ENCODE data around the gene ITGAX.

The ITGAX gene

GRCh38 chr16:31388535-31388934 lies 33.6 kb downstream of the ITGAX start:
- TF ChIP-seq Cebpa-rat (IDR thresholded peaks at IDR 0.05): no peak
- Histone ChIP-seq H3K4me1 (peaks cover 11% of the 10 kb centered on the region), H3K27ac (no peak overlapping the region), H4K20me1 (no peaks in the 10 kb centered on the region), H3K27me3 (no peaks in the 10 kb centered on the region), H3K4me3 (no peak overlapping the region), H3K36me3 (no peaks in the 10 kb centered on the region), H3K4me2 (no peak overlapping the region), H3K9me3 (no peaks in the 10 kb centered on the region), H3K9ac (no peak overlapping the region)

- no peaks in the 10 kb centered on the region for H3K9me3 ChIP-seq
- no peak overlapping the region for H3K4me2 ChIP-seq
- no peaks in the 10 kb centered on the region for H3K36me3 ChIP-seq
- TF ChIP-seq Cebpa-rat (IDR thresholded peaks at IDR 0.05): no peak
- peaks cover 25% of the 10 kb centered on the region for H3K4me1 ChIP-seq
- no peaks in the 10 kb centered on the region for H3K27me3 ChIP-seq
- H3K9ac ChIP-seq: no peak overlapping the region
- H3K27ac ChIP-seq: no peak overlapping the region
- H4K20me1 ChIP-seq: no peaks in the 10 kb centered on the region
- no peak overlapping the region for H3K4me3 ChIP-seq
These were observed 35.6 kb downstream of the ITGAX start for GRCh38 chr16:31390504-31391041.

- peak within 1 kb of the TSS; percentile 27; the same call in 1 of the 2 replicates for H3K9ac ChIP-seq
These were observed 38.1 kb downstream of the ITGAX start, which contains the start of gene ITGAD for GRCh38 chr16:31393056-31393455. ITGAD (plus strand) TSS chr16:31393335; CDS start chr16:31393361, 26 bp downstream.

GRCh38 chr16:31395647-31396046 lies 40.7 kb downstream of the ITGAX start:
- H3K27ac ChIP-seq: no peak overlapping the region
- no peak overlapping the region for H3K9ac ChIP-seq
- H3K4me3 ChIP-seq: no peak overlapping the region
- H3K36me3 ChIP-seq: no peaks in the 10 kb centered on the region
- H4K20me1 ChIP-seq: no peaks in the 10 kb centered on the region
- H3K4me1 ChIP-seq: peaks cover 64% of the 10 kb centered on the region
- H3K9me3 ChIP-seq: peaks cover 13% of the 10 kb centered on the region
- H3K27me3 ChIP-seq: no peaks in the 10 kb centered on the region
- H3K4me2 ChIP-seq: peak overlapping the region; percentile 66
- TF ChIP-seq Cebpa-rat (IDR thresholded peaks at IDR 0.05): no peak

More at GRCh38 chr16:31393056-31393455, 38.1 kb downstream of the ITGAX start, which contains the start of gene ITGAD:
- Histone ChIP-seq H4K20me1 (no peaks in the 10 kb centered on the region), H3K4me1 (peaks cover 38% of the 10 kb centered on the region), H3K27me3 (no peaks in the 10 kb centered on the region), H3K9me3 (no peaks in the 10 kb centered on the region), H3K4me2 (peak within 1 kb of the TSS; percentile 79), H3K27ac (peak within 1 kb of the TSS; percentile 41), H3K36me3 (no peaks in the 10 kb centered on the region), H3K4me3 (no peak within 1 kb of the TSS)
- no peak for TF ChIP-seq Cebpa-rat (IDR thresholded peaks at IDR 0.05)

GRCh38 chr16:31397096-31397660 lies 42.2 kb downstream of the ITGAX start:
- H3K36me3 ChIP-seq: no peaks in the 10 kb centered on the region
- H3K27ac ChIP-seq: no peak overlapping the region
- no peaks in the 10 kb centered on the region for H3K27me3 ChIP-seq
- H3K9ac ChIP-seq: no peak overlapping the region
- H3K4me2 ChIP-seq: no peak overlapping the region
- no peak for TF ChIP-seq Cebpa-rat (IDR thresholded peaks at IDR 0.05)
- no peaks in the 10 kb centered on the region for H4K20me1 ChIP-seq
- peaks cover 77% of the 10 kb centered on the region for H3K4me1 ChIP-seq
- H3K9me3 ChIP-seq: peaks cover 13% of the 10 kb centered on the region
- H3K4me3 ChIP-seq: no peak overlapping the region

GRCh38 chr16:31397701-31398100 lies 42.7 kb downstream of the ITGAX start:
- H3K9me3 ChIP-seq: peaks cover 13% of the 10 kb centered on the region
- no peak for TF ChIP-seq Cebpa-rat (IDR thresholded peaks at IDR 0.05)
- no peaks in the 10 kb centered on the region for H4K20me1 ChIP-seq
- no peak overlapping the region for H3K4me3 ChIP-seq
- no peak overlapping the region for H3K9ac ChIP-seq
- 0 out of 2 replicates have a peak overlapping the region, but pooled peaks have one; percentile 14 for H3K4me2 ChIP-seq
- H3K27me3 ChIP-seq: no peaks in the 10 kb centered on the region
- H3K27ac ChIP-seq: no peak overlapping the region
- H3K36me3 ChIP-seq: no peaks in the 10 kb centered on the region
- H3K4me1 ChIP-seq: peaks cover 74% of the 10 kb centered on the region

GRCh38 chr16:31400191-31400590 lies 45.2 kb downstream of the ITGAX start:
- Histone ChIP-seq H3K4me3 (no peak overlapping the region), H3K9me3 (peaks cover 13% of the 10 kb centered on the region), H3K4me2 (peak overlapping the region; percentile 69), H3K9ac (no peak overlapping the region), H4K20me1 (no peaks in the 10 kb centered on the region), H3K4me1 (peaks cover 67% of the 10 kb centered on the region), H3K36me3 (no peaks in the 10 kb centered on the region), H3K27ac (0 out of 2 replicates have a peak overlapping the region, but pooled peaks have one; percentile 13), H3K27me3 (no peaks in the 10 kb centered on the region)
- peak; percentile 55; the same call in 1 of the 2 replicates for TF ChIP-seq Cebpa-rat (IDR thresholded peaks at IDR 0.05)

GRCh38 chr16:31401436-31401835 lies 46.5 kb downstream of the ITGAX start:
- no peaks in the 10 kb centered on the region for H3K36me3 ChIP-seq
- H4K20me1 ChIP-seq: no peaks in the 10 kb centered on the region
- no peak for TF ChIP-seq Cebpa-rat (IDR thresholded peaks at IDR 0.05)
- peaks cover 13% of the 10 kb centered on the region for H3K9me3 ChIP-seq
- H3K9ac ChIP-seq: no peak overlapping the region
- peak overlapping the region; percentile 69 for H3K4me2 ChIP-seq
- H3K27ac ChIP-seq: no peak overlapping the region
- peaks cover 54% of the 10 kb centered on the region for H3K4me1 ChIP-seq
- no peaks in the 10 kb centered on the region for H3K27me3 ChIP-seq
- no peak overlapping the region for H3K4me3 ChIP-seq

GRCh38 chr16:31402687-31403086 lies 47.7 kb downstream of the ITGAX start:
- H3K36me3 ChIP-seq: no peaks in the 10 kb centered on the region
- no peaks in the 10 kb centered on the region for H3K27me3 ChIP-seq
- no peaks in the 10 kb centered on the region for H4K20me1 ChIP-seq
- H3K4me2 ChIP-seq: 0 out of 2 replicates have a peak overlapping the region, but pooled peaks have one; percentile 5
- no peak for TF ChIP-seq Cebpa-rat (IDR thresholded peaks at IDR 0.05)
- H3K9ac ChIP-seq: no peak overlapping the region
- H3K4me3 ChIP-seq: no peak overlapping the region
- no peak overlapping the region for H3K27ac ChIP-seq
- H3K4me1 ChIP-seq: peaks cover 53% of the 10 kb centered on the region
- peaks cover 13% of the 10 kb centered on the region for H3K9me3 ChIP-seq

GRCh38 chr16:31403590-31404352 lies 48.8 kb downstream of the ITGAX start:
- H3K9ac ChIP-seq: no peak overlapping the region
- peak overlapping the region; percentile 63 for H3K4me2 ChIP-seq
- no peaks in the 10 kb centered on the region for H4K20me1 ChIP-seq
- TF ChIP-seq Cebpa-rat (IDR thresholded peaks at IDR 0.05): no peak
- no peak overlapping the region for H3K27ac ChIP-seq
- H3K4me3 ChIP-seq: no peak overlapping the region
- H3K9me3 ChIP-seq: peaks cover 8% of the 10 kb centered on the region
- no peaks in the 10 kb centered on the region for H3K27me3 ChIP-seq
- no peaks in the 10 kb centered on the region for H3K36me3 ChIP-seq
- peaks cover 42% of the 10 kb centered on the region for H3K4me1 ChIP-seq

All from BLaER1 (cell line).